Liver (tissue), 9 donors: ENCODE results near the gene GSTO2. TPM values are rescaled to one million over a fixed set of nuclear protein-coding genes. Genes with fewer than 3 reads are reported as not detected.

Experiments used
- DNase-seq: peaks from one replicate; pipeline ENCODE4 v3.0.0-alpha.2; 2017; ENCODE audit warnings: low spot score
- H3K27ac ChIP-seq, 2 donors: one replicate each; pipeline ENCODE4 v1.7.0; 2013; ENCODE audit warnings: inconsistent platforms in 2 of 2, low read length in 2 of 2, control low read depth in 1 of 2, low read depth in 1 of 2, mild to moderate bottlenecking in 1 of 2
- H3K27me3 ChIP-seq, 4 donors: one replicate each; pipeline versions ENCODE4 v1.6.1 to v1.7.0; 2013; ENCODE audit warnings: low read length in 3 of 4, inconsistent platforms in 1 of 4, mild to moderate bottlenecking in 1 of 4, moderate library complexity in 1 of 4; ENCODE audit not compliant: control insufficient read depth in 4 of 4, insufficient read depth in 4 of 4
- H3K36me3 ChIP-seq, 4 donors: one replicate each; pipeline versions ENCODE4 v1.6.1 to v1.7.0; 2013; ENCODE audit warnings: low read length in 3 of 4, mild to moderate bottlenecking in 3 of 4, low read depth in 1 of 4, moderate library complexity in 1 of 4; ENCODE audit not compliant: control insufficient read depth in 4 of 4, insufficient read depth in 3 of 4
- H3K4me1 ChIP-seq, 4 donors: one replicate each; pipeline versions ENCODE4 v1.6.1 to v1.7.0; 2013; ENCODE audit warnings: low read length in 3 of 4, mild to moderate bottlenecking in 3 of 4, moderate library complexity in 1 of 4; ENCODE audit not compliant: control insufficient read depth in 4 of 4, insufficient read depth in 4 of 4
- H3K4me3 ChIP-seq, 3 donors: one replicate each; pipeline versions ENCODE4 v1.6.1 to v1.7.0; 2013; ENCODE audit warnings: low read length in 3 of 3, control low read depth in 1 of 3, low read depth in 1 of 3, mild to moderate bottlenecking in 1 of 3
- H3K9ac ChIP-seq, 2 donors: one replicate each; pipeline ENCODE4 v1.7.0; 2013; ENCODE audit warnings: low read length in 2 of 2, mild to moderate bottlenecking in 2 of 2, moderate library complexity in 2 of 2, control low read depth in 1 of 2, low read depth in 1 of 2
- H3K9me3 ChIP-seq, 4 donors: one replicate each; pipeline versions ENCODE4 v1.6.1 to v1.7.0; 2013; ENCODE audit warnings: low read length in 3 of 4; ENCODE audit not compliant: control insufficient read depth in 4 of 4
- EGR1 ChIP-seq, 2 donors: IDR thresholded peaks; 2 replicates each; pipeline ENCODE4 v1.6.1; 2016 to 2018; ENCODE audit warnings: antibody characterized with exemption in 2 of 2, low read depth in 2 of 2
- FOXA1 ChIP-seq: IDR thresholded peaks from 2 replicates; pipeline ENCODE4 v1.6.1; 2016; ENCODE audit warnings: antibody characterized with exemption
- FOXA2 ChIP-seq: IDR thresholded peaks from 2 replicates; pipeline ENCODE4 v1.6.1; 2016; ENCODE audit warnings: antibody characterized with exemption
- GABPA ChIP-seq, 2 donors: IDR thresholded peaks in 1 of 2; conservative IDR thresholded peaks in 1 of 2; 2 replicates each; pipeline ENCODE4 v1.6.1; 2016; ENCODE audit warnings: antibody characterized with exemption in 2 of 2, mild to moderate bottlenecking in 1 of 2, moderate library complexity in 1 of 2
- HNF4A ChIP-seq, 2 donors: conservative IDR thresholded peaks; 2 replicates each; pipeline ENCODE4 v1.6.1; 2016; ENCODE audit warnings: antibody characterized with exemption in 2 of 2, mild to moderate bottlenecking in 2 of 2
- HNF4G ChIP-seq: IDR thresholded peaks from 2 replicates; pipeline ENCODE4 v1.6.1; 2016; ENCODE audit warnings: antibody characterized with exemption
- JUND ChIP-seq, 2 donors: IDR thresholded peaks; 2 replicates each; pipeline ENCODE4 v1.6.1; 2016; ENCODE audit warnings: antibody characterized with exemption in 2 of 2
- NR2F2 ChIP-seq: IDR thresholded peaks from 2 replicates; pipeline ENCODE4 v1.6.1; 2016; ENCODE audit warnings: antibody characterized with exemption
- RAD21 ChIP-seq, 2 donors: IDR thresholded peaks; 2 replicates each; pipeline ENCODE4 v1.6.1; 2016; ENCODE audit warnings: antibody characterized with exemption in 2 of 2, mild to moderate bottlenecking in 2 of 2
- RXRA ChIP-seq, 2 donors: IDR thresholded peaks; 2 replicates each; pipeline ENCODE4 v1.6.1; 2017 to 2018; ENCODE audit warnings: antibody characterized with exemption in 2 of 2, mild to moderate bottlenecking in 1 of 2
- SP1 ChIP-seq: IDR thresholded peaks from 2 replicates; pipeline ENCODE4 v1.6.1; 2018; ENCODE audit warnings: antibody characterized with exemption, mild to moderate bottlenecking
- TAF1 ChIP-seq: conservative IDR thresholded peaks from 2 replicates; pipeline ENCODE4 v1.6.1; 2016; ENCODE audit warnings: antibody characterized with exemption, mild to moderate bottlenecking
- YY1 ChIP-seq: IDR thresholded peaks from 2 replicates; pipeline ENCODE4 v1.6.1; 2016; ENCODE audit warnings: antibody characterized with exemption, mild to moderate bottlenecking
- WGBS: extraction: QIAGEN DNeasy Blood & Tissue Kit; methylation state at CpG from one replicate; pipeline ENCODE4 v1.1.7; 2013; 5-methylcytosine and 5-hydroxymethylcytosine counted together
- polyA plus RNA-seq, 2 donors: library from polyadenylated mRNA; stranded (reverse) in 1 of 2; unstranded in 1 of 2; fragments of 200-250 nt in 1 of 2; fragments of >200 nt in 1 of 2; fragmentation: Nextera tagmentation in 1 of 2; extraction: Ambion mirVana in 1 of 2; gene quantifications; one replicate each; pipeline versions ENCODE4 v1.2.1 to v1.2.3, GENCODE V29; 2013 to 2015
- total RNA-seq, 2 donors: library from RNA; depleted of rRNA; stranded (reverse); fragments of >200 nt; gene quantifications; one replicate each; pipeline ENCODE4 v1.2.3, GENCODE V29; 2014
- TF ChIP-seq, protein P1 (sequence below): fragments of 150-350 bp; IDR thresholded peaks from 2 replicates; pipeline ENCODE4 v1.5.1; 2017; ENCODE audit warnings: improper control_type of control experiment, low read depth, low read length; ENCODE audit not compliant: missing input control
- TF ChIP-seq, protein P2 (sequence below): IDR thresholded peaks from 2 replicates; pipeline ENCODE4 v1.6.1; 2016; ENCODE audit warnings: antibody characterized with exemption
- TF ChIP-seq, protein P3 (sequence below): IDR thresholded peaks from 2 replicates; pipeline ENCODE4 v1.6.1; 2016; ENCODE audit warnings: antibody characterized with exemption
- TF ChIP-seq, protein P4 (sequence below): IDR thresholded peaks from 2 replicates; pipeline ENCODE4 v1.6.1; 2016; ENCODE audit warnings: antibody characterized with exemption, mild to moderate bottlenecking
- TF ChIP-seq, protein P5 (sequence below): IDR thresholded peaks from 2 replicates; pipeline ENCODE4 v1.6.1; 2016; ENCODE audit warnings: antibody characterized with exemption
- donor health status: healthy.
- donor health status: healthy.
- donor health status: healthy.
- donor health status: healthy.
- donor health status: healthy.

The GSTO2 gene
- total and polyA plus RNA-seq, 4 donors: 1.0 to 4.6 (median 1.7) TPM

DNA sequence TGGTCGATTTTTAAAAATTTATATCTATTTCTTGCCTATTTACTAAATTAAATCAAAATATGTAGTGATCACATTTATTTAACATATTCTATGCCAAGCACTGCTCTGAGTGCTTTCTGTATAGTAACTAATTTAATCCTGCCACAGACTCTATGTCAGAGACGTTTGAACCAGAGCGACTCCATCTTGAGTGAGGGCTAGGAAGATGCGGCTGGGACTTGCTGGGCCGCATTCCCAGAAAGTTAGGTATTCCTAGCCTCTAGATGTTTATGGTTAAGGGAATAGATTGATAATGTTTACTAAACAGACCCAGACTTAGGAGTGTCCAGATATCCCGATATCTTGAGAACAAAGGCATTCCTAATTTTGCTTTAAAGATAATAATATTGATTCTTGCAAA lies 17.5 kb upstream of the GSTO2 start:
- Histone ChIP-seq H3K4me3 (no peak overlapping the region), H3K36me3 (no peaks in the 10 kb centered on the region), H3K27me3 (no peaks in the 10 kb centered on the region), H3K9ac (no peak overlapping the region), H3K4me1 (peaks cover 4 to 38% (median 21%) of the 10 kb centered on the region in 4 donors), H3K9me3 (no peaks in the 10 kb centered on the region), H3K27ac (no peak overlapping the region)
- no peak for DNase-seq
- 93% methylated on average over 6 of the region's 6 CpGs for WGBS
- TF ChIP-seq, protein P1, sequence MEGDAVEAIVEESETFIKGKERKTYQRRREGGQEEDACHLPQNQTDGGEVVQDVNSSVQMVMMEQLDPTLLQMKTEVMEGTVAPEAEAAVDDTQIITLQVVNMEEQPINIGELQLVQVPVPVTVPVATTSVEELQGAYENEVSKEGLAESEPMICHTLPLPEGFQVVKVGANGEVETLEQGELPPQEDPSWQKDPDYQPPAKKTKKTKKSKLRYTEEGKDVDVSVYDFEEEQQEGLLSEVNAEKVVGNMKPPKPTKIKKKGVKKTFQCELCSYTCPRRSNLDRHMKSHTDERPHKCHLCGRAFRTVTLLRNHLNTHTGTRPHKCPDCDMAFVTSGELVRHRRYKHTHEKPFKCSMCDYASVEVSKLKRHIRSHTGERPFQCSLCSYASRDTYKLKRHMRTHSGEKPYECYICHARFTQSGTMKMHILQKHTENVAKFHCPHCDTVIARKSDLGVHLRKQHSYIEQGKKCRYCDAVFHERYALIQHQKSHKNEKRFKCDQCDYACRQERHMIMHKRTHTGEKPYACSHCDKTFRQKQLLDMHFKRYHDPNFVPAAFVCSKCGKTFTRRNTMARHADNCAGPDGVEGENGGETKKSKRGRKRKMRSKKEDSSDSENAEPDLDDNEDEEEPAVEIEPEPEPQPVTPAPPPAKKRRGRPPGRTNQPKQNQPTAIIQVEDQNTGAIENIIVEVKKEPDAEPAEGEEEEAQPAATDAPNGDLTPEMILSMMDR: no peak
- TF ChIP-seq RAD21 (IDR thresholded peaks at IDR 0.05) (no peak), SP1 (no peak), YY1 (no peak), JUND (IDR thresholded peaks at IDR 0.05) (no peak), TAF1 (no peak), NR2F2 (no peak), HNF4A (conservative IDR thresholded peaks at IDR 0.05) (no peak)
- TF ChIP-seq, protein P2, sequence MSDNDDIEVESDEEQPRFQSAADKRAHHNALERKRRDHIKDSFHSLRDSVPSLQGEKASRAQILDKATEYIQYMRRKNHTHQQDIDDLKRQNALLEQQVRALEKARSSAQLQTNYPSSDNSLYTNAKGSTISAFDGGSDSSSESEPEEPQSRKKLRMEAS: no peak

DNA sequence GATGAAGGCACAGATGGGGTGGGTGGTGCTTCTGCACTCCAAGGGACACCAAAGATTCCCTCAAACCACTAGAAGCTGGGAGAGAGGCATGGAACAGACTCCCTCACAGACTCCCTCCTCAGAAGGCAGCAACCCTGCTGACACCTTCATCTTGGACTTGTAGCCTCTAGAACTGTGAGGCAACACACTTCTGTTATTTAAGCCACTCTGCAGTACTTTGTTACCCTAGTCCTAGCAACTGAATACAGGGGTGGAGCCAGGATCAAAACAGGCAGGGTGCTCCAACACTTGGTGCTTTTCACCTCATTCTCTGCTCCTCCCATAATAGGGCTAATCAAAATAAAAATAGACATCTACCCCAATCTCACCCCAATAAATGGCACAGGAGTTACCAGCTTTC lies 16.6 kb upstream of the GSTO2 start:
- peaks cover 4 to 45% (median 26%) of the 10 kb centered on the region in 4 donors for H3K4me1 ChIP-seq
- no peak overlapping the region for H3K4me3 ChIP-seq
- H3K27me3 ChIP-seq: no peaks in the 10 kb centered on the region
- H3K27ac ChIP-seq: peak overlapping the region; percentile 99 to 100
- no peaks in the 10 kb centered on the region for H3K36me3 ChIP-seq
- no peaks in the 10 kb centered on the region for H3K9me3 ChIP-seq
- no peak for DNase-seq
- H3K9ac ChIP-seq: no peak overlapping the region
- no peak for TF ChIP-seq HNF4A (conservative IDR thresholded peaks at IDR 0.05)

DNA sequence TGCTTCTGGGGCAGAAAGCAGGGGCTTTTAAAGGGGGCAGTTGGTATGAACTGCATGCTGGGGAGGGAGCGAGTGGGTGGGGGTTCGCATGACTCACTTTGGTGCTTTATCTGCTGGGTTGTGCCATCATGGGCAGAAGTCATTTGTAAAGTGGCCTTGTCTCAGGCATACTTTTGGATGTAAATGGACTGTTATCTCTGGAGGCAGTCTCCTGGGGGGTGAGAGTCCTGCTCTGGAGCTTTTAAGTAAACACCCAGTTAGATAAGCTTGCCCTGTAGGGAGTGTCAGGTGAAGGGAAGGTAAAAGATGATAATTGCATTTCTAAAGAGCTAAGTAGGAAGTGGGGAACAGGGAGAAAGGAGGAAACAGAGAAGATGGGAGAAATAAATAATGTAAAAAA lies 15.9 kb upstream of the GSTO2 start:
- Histone ChIP-seq H3K9me3 (no peaks in the 10 kb centered on the region), H3K36me3 (no peaks in the 10 kb centered on the region), H3K9ac (no peak overlapping the region), H3K4me3 (no peak overlapping the region), H3K27me3 (no peaks in the 10 kb centered on the region), H3K4me1 (peaks cover 6 to 51% (median 34%) of the 10 kb centered on the region in 4 donors), H3K27ac (peak overlapping the region; percentile 99 to 100)
- 51% methylated on average over 2 of the region's 2 CpGs for WGBS
- DNase-seq: no peak
- TF ChIP-seq NR2F2 (no peak), HNF4G (peak; percentile 19), HNF4A (conservative IDR thresholded peaks at IDR 0.05) (peak; percentile 75 to 80), FOXA2 (peak; percentile 86), TAF1 (no peak), RXRA (IDR thresholded peaks at IDR 0.05) (peak; percentile 37 to 68), GABPA (IDR thresholded peaks at IDR 0.05 in 1 of 2, conservative IDR thresholded peaks at IDR 0.05 in 1 of 2) (no peak), SP1 (peak; percentile 63), FOXA1 (peak; percentile 77), RAD21 (IDR thresholded peaks at IDR 0.05) (peak; percentile 25 to 32), YY1 (peak; percentile 26), EGR1 (IDR thresholded peaks at IDR 0.05; ENCODE audit: low read depth in 2 of 2) (peak; percentile 19 to 20)
- TF ChIP-seq, protein P3, sequence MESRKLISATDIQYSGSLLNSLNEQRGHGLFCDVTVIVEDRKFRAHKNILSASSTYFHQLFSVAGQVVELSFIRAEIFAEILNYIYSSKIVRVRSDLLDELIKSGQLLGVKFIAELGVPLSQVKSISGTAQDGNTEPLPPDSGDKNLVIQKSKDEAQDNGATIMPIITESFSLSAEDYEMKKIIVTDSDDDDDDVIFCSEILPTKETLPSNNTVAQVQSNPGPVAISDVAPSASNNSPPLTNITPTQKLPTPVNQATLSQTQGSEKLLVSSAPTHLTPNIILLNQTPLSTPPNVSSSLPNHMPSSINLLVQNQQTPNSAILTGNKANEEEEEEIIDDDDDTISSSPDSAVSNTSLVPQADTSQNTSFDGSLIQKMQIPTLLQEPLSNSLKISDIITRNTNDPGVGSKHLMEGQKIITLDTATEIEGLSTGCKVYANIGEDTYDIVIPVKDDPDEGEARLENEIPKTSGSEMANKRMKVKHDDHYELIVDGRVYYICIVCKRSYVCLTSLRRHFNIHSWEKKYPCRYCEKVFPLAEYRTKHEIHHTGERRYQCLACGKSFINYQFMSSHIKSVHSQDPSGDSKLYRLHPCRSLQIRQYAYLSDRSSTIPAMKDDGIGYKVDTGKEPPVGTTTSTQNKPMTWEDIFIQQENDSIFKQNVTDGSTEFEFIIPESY: peak; percentile 55
- TF ChIP-seq, protein P4, sequence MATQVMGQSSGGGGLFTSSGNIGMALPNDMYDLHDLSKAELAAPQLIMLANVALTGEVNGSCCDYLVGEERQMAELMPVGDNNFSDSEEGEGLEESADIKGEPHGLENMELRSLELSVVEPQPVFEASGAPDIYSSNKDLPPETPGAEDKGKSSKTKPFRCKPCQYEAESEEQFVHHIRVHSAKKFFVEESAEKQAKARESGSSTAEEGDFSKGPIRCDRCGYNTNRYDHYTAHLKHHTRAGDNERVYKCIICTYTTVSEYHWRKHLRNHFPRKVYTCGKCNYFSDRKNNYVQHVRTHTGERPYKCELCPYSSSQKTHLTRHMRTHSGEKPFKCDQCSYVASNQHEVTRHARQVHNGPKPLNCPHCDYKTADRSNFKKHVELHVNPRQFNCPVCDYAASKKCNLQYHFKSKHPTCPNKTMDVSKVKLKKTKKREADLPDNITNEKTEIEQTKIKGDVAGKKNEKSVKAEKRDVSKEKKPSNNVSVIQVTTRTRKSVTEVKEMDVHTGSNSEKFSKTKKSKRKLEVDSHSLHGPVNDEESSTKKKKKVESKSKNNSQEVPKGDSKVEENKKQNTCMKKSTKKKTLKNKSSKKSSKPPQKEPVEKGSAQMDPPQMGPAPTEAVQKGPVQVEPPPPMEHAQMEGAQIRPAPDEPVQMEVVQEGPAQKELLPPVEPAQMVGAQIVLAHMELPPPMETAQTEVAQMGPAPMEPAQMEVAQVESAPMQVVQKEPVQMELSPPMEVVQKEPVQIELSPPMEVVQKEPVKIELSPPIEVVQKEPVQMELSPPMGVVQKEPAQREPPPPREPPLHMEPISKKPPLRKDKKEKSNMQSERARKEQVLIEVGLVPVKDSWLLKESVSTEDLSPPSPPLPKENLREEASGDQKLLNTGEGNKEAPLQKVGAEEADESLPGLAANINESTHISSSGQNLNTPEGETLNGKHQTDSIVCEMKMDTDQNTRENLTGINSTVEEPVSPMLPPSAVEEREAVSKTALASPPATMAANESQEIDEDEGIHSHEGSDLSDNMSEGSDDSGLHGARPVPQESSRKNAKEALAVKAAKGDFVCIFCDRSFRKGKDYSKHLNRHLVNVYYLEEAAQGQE: peak; percentile 17
- TF ChIP-seq, protein P5, sequence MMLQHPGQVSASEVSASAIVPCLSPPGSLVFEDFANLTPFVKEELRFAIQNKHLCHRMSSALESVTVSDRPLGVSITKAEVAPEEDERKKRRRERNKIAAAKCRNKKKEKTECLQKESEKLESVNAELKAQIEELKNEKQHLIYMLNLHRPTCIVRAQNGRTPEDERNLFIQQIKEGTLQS: no peak
- TF ChIP-seq, protein P1: no peak
